MCF 10A (cell line): ENCODE data around the gene BCORL1. TPM values are rescaled to one million over a fixed set of nuclear protein-coding genes. Genes with fewer than 3 reads are reported as not detected.
A peak's percentile ranks its signal among the peaks of the same experiment; 100 is the strongest.

Experiments used
- BruUV-seq: library from RNA; stranded (reverse); fragments of 400-500 nt; replicated peaks from 2 replicates; lab custom pipeline; 2021; lab: Mats Ljungman, UMichigan
- CTCF ChIA-PET: fragments of 300-600 bp; sonication (Branson Sonifier 250); formaldehyde crosslinking; extraction: SDS; loops from one replicate; lab custom pipeline; 2021; ENCODE audit warnings: antibody characterized with exemption, inconsistent platforms; lab: Yijun Ruan, JAX
- POLR2A ChIA-PET: fragments of 300-600, 350-650 bp; sonication (Branson Sonifier 250); formaldehyde crosslinking; extraction: SDS; loops from one replicate; lab custom pipeline; 2020; ENCODE audit warnings: antibody characterized with exemption, inconsistent platforms; lab: Yijun Ruan, JAX
- DNase-seq: peaks from one replicate; pipeline ENCODE4 v3.0.0-alpha.2; 2018; ENCODE audit not compliant: unreplicated experiment
- H3K27ac Mint-ChIP-seq: one replicate; pipeline ENCODE4 v1.8.0; 2022; ENCODE audit warnings: mild to moderate bottlenecking, low read depth, mixed read lengths; ENCODE audit not compliant: unreplicated experiment
- H3K27me3 Mint-ChIP-seq: one replicate; pipeline ENCODE4 v1.8.0; 2022; ENCODE audit warnings: mixed read lengths; ENCODE audit not compliant: insufficient read depth, unreplicated experiment
- H3K36me3 Mint-ChIP-seq: one replicate; pipeline ENCODE4 v1.8.0; 2022; ENCODE audit warnings: mild to moderate bottlenecking, moderate library complexity, mixed read lengths; ENCODE audit not compliant: insufficient read depth, unreplicated experiment
- H3K4me1 Mint-ChIP-seq: one replicate; pipeline ENCODE4 v1.8.0; 2022; ENCODE audit warnings: mixed read lengths; ENCODE audit not compliant: insufficient read depth, unreplicated experiment
- H3K4me3 Mint-ChIP-seq: one replicate; pipeline ENCODE4 v1.8.0; 2022; ENCODE audit warnings: mild to moderate bottlenecking, moderate library complexity, mixed read lengths; ENCODE audit not compliant: unreplicated experiment
- H3K9me3 Mint-ChIP-seq: one replicate; pipeline ENCODE4 v1.8.0; 2022; ENCODE audit warnings: mixed read lengths; ENCODE audit not compliant: unreplicated experiment
- CTCF ChIP-seq: fragments of 200-600 bp; IDR thresholded peaks from one replicate; pipeline ENCODE4 v1.8.0; 2022; ENCODE audit warnings: antibody characterized with exemption, mild to moderate bottlenecking; ENCODE audit not compliant: unreplicated experiment
- intact Hi-C: fragments of 100-400 bp; cut with micrococcal nuclease; formaldehyde crosslinking; loops from 2 replicates; pipeline ENCODE4 v1.14.1; 2022
- total RNA-seq: library from RNA; stranded (reverse); gene quantifications from 2 replicates; pipeline ENCODE4 v1.2.3, GENCODE V29; 2022

BCORL1 gene
- total RNA-seq, 1 experiment from 2014 or later, result 2.9 TPM

GRCh38 chrX:130014770-130015169, 32.3 kb downstream of the BCORL1 start:
- no peak overlapping the region for H3K27ac Mint-ChIP-seq
- no peak for TF ChIP-seq CTCF
- DNase-seq, result no peak
- no peaks in the 10 kb centered on the region for H3K4me1 Mint-ChIP-seq
- no peak overlapping the region for H3K4me3 Mint-ChIP-seq
- ChIA-PET CTCF (no interaction called here), POLR2A (no interaction called here)
- peaks cover 12% of the 10 kb centered on the region for H3K27me3 Mint-ChIP-seq
- H3K9me3 Mint-ChIP-seq, result no peaks in the 10 kb centered on the region
- intact Hi-C loops, result no loop called here
- no TSS peak for BruUV-seq
- H3K36me3 Mint-ChIP-seq, result peaks cover 11% of the 10 kb centered on the region

- Mint-ChIP-seq H3K4me1 (no peaks in the 10 kb centered on the region), H3K36me3 (peaks cover 11% of the 10 kb centered on the region), H3K27ac (no peak overlapping the region), H3K9me3 (no peaks in the 10 kb centered on the region), H3K4me3 (no peak overlapping the region), H3K27me3 (peaks cover 12% of the 10 kb centered on the region)
- TF ChIP-seq CTCF, result no peak
- ChIA-PET CTCF (no interaction called here), POLR2A (no interaction called here)
- intact Hi-C loops, result no loop called here
- BruUV-seq, result no TSS peak
- no peak for DNase-seq
These were observed 32.7 kb downstream of the BCORL1 start for GRCh38 chrX:130015181-130015580.

- Mint-ChIP-seq H3K4me1 (no peaks in the 10 kb centered on the region), H3K9me3 (no peaks in the 10 kb centered on the region)
- BruUV-seq, result no TSS peak
These were observed 35.7 kb downstream of the BCORL1 start for GRCh38 chrX:130018143-130018542.

GRCh38 chrX:130020661-130021324, 38.4 kb downstream of the BCORL1 start:
- ChIA-PET POLR2A (no interaction called here), CTCF (interaction anchor here (0.6 to 4.5 kb wide), 3 partner anchors 8 to 814 kb away, joined by 3 to 28 read pairs (median 3); no protein-coding TSS in a partner anchor)
- Mint-ChIP-seq H3K27me3 (peaks cover 24% of the 10 kb centered on the region), H3K9me3 (no peaks in the 10 kb centered on the region), H3K4me3 (no peak overlapping the region), H3K4me1 (no peaks in the 10 kb centered on the region), H3K36me3 (peaks cover 27% of the 10 kb centered on the region), H3K27ac (no peak overlapping the region)
- intact Hi-C loops, result no loop called here
- DNase-seq, result no peak
- no peak for TF ChIP-seq CTCF
- BruUV-seq, result no TSS peak

More at GRCh38 chrX:130018143-130018542, 35.7 kb downstream of the BCORL1 start:
- Mint-ChIP-seq H3K36me3 (peaks cover 25% of the 10 kb centered on the region), H3K27me3 (peaks cover 8% of the 10 kb centered on the region), H3K4me3 (no peak overlapping the region), H3K27ac (peak overlapping the region; percentile 13)
- no peak for TF ChIP-seq CTCF
- no peak for DNase-seq
- POLR2A ChIA-PET, result no interaction called here
- CTCF ChIA-PET, result interaction anchor here (0.9 to 4.5 kb wide), 2 partner anchors 10 to 42 kb away, joined by 6 to 28 read pairs; no protein-coding TSS in a partner anchor
- intact Hi-C loops, result no loop called here
